Activated T-helper 1 cell treated with anti-CD3 and anti-CD28 coated beads, Interleukin-12 subunit alpha, Interleukin-12 subunit beta, Interleukin-2, Interleukin-4 antibody, amounts not matched to agents 30 ng/mL and 10 ng/mL and 1 ng/mL, durations not matched to agents 14 hours and 24 hours and 36 hours (primary cell): ENCODE results near the gene ABHD16B. TPM values are rescaled to one million over a fixed set of nuclear protein-coding genes. Genes with fewer than 3 reads are reported as not detected.
"Not testable (repeated sequence)": the region's sequence is repeated elsewhere in the genome, so short reads cannot be mapped to it uniquely, and the experiment has no call there.

ENCODE experiments used
- DNase-seq: peaks from one replicate; pipeline ENCODE4 v3.0.0; 2021; ENCODE audit warnings: low spot score
- H3K27ac Mint-ChIP-seq: one replicate; pipeline ENCODE4 v1.8.0; 2021; ENCODE audit warnings: mild to moderate bottlenecking, mixed read lengths
- H3K27me3 Mint-ChIP-seq: one replicate; pipeline ENCODE4 v1.8.0; 2022; ENCODE audit warnings: mild to moderate bottlenecking, moderate library complexity, mixed read lengths; ENCODE audit not compliant: insufficient read depth
- H3K36me3 Mint-ChIP-seq: one replicate; pipeline ENCODE4 v1.8.0; 2021; ENCODE audit warnings: low read depth, mixed read lengths
- H3K4me1 Mint-ChIP-seq: one replicate; pipeline ENCODE4 v1.8.0; 2021; ENCODE audit warnings: low read depth, mixed read lengths
- H3K4me3 Mint-ChIP-seq: one replicate; pipeline ENCODE4 v1.8.0; 2021; ENCODE audit warnings: mild to moderate bottlenecking, moderate library complexity, mixed read lengths
- H3K9me3 Mint-ChIP-seq: one replicate; pipeline ENCODE4 v1.8.0; 2021; ENCODE audit warnings: mixed read lengths
- intact Hi-C: fragments of 100-400 bp; cut with micrococcal nuclease; formaldehyde crosslinking; loops from one replicate; pipeline ENCODE4 v1.15.1; 2024
- total RNA-seq: library from RNA; stranded (reverse); gene quantifications from 2 replicates; pipeline ENCODE4 v1.2.3, GENCODE V29; 2022

ABHD16B gene
- total RNA-seq, 1 donor from 2014 or later = not detected

GRCh38 chr20:63840405-63840828 lies 20.9 kb upstream of the ABHD16B start:
- DNase-seq = no peak
- peak overlapping the region; percentile 13 for H3K27ac Mint-ChIP-seq
- H3K27me3 Mint-ChIP-seq = peaks cover 29% of the 10 kb centered on the region
- peaks cover 4% of the 10 kb centered on the region for H3K4me1 Mint-ChIP-seq
- intact Hi-C loops = no loop called here
- no peaks in the 10 kb centered on the region for H3K9me3 Mint-ChIP-seq
- H3K36me3 Mint-ChIP-seq = no peaks in the 10 kb centered on the region
- H3K4me3 Mint-ChIP-seq = no peak overlapping the region

GRCh38 chr20:63842258-63842657 lies 19.0 kb upstream of the ABHD16B start:
- H3K27me3 Mint-ChIP-seq = peaks cover 34% of the 10 kb centered on the region
- no peak overlapping the region for H3K4me3 Mint-ChIP-seq
- H3K27ac Mint-ChIP-seq = no peak overlapping the region
- DNase-seq = no peak
- no peaks in the 10 kb centered on the region for H3K9me3 Mint-ChIP-seq
- intact Hi-C loops = no loop called here
- H3K4me1 Mint-ChIP-seq = peaks cover 4% of the 10 kb centered on the region
- no peaks in the 10 kb centered on the region for H3K36me3 Mint-ChIP-seq

DNA sequence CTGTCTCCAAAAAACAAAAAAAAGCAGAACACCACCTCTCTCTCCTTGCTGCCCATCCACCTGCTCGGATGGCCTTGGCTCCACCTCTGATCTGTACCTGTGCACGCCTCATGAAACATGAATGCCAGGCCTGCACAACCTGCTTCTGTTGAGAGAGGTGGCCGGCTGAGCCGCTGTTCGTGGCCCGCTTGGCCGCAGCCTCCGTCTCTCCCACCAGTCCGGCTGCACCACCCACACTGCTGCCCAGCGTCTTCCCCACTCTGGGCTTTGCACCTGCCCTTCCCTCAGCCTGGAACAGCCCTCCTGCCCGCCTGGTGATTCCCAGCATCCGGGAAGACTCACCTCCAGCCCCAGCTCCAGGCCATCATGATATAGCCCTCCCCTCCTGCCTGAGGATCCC lies 18.1 kb upstream of the ABHD16B start:
- Mint-ChIP-seq H3K27ac (no peak overlapping the region), H3K4me1 (peaks cover 4% of the 10 kb centered on the region), H3K36me3 (no peaks in the 10 kb centered on the region), H3K9me3 (no peaks in the 10 kb centered on the region), H3K27me3 (peaks cover 31% of the 10 kb centered on the region), H3K4me3 (no peak overlapping the region)
- intact Hi-C loops = no loop called here
- DNase-seq = no peak

DNA sequence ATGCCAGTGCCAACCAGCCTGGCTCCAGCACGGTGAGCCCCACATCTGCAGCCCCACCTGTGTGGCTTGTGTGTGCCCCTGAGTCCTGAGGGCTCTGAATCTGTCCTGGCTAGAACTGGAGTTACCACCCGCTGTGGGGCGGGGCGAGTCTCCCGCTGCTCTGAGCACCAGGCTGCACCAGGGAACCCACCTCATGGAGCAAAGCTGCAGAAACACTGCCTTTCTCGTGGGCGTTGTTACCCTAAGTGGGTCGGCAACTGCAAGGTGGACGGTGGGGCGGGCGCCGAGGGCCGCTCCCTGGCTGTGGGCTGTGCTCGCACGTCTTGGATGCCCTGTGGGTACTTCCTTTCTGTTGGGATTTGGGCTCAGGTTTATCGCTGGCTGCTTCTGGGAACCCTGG lies 17.5 kb upstream of the ABHD16B start:
- no peaks in the 10 kb centered on the region for H3K9me3 Mint-ChIP-seq
- no peak overlapping the region for H3K27ac Mint-ChIP-seq
- peaks cover 31% of the 10 kb centered on the region for H3K27me3 Mint-ChIP-seq
- peaks cover 4% of the 10 kb centered on the region for H3K4me1 Mint-ChIP-seq
- no peak for DNase-seq
- H3K36me3 Mint-ChIP-seq = no peaks in the 10 kb centered on the region
- no peak overlapping the region for H3K4me3 Mint-ChIP-seq
- intact Hi-C loops = no loop called here

GRCh38 chr20:63844511-63844991 lies 16.7 kb upstream of the ABHD16B start:
- intact Hi-C loops = no loop called here
- Mint-ChIP-seq H3K4me3 (no peak overlapping the region), H3K4me1 (peaks cover 4% of the 10 kb centered on the region), H3K27ac (no peak overlapping the region), H3K36me3 (no peaks in the 10 kb centered on the region), H3K9me3 (no peaks in the 10 kb centered on the region), H3K27me3 (peaks cover 31% of the 10 kb centered on the region)
- no peak for DNase-seq

DNA sequence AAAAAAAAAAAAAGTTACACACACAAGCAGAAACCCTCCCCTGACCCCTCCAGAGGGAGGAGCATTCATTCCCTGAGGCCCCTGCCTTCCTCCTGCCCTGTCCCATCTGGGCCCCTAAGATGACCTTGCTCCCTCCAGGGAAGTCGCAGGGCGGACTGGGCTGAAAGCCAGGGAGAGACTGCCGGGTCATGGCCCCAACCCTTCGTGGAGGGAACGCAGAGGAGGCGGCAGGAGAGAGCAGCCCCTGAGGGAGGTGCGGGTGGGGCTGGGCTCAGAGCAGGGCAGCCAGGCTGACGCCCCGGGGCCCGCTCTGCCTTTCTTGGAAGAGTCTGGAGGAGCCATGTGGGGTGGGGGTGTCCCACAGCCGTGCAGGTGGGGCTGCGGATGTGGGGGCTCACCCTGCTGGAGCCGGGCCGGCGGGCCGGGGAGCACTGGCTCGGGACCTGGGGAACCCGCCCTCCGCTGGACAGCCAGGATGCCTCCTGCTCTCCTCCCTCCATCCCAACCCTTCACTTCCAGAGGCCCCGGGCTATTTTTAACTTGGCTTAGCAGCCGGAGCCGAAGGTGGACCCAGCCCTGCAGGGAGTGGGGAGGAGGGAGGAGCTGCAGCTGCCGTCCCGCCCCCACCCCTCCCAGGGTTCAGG lies 15.0 kb upstream of the ABHD16B start:
- no peak for DNase-seq
- Mint-ChIP-seq H3K27ac (no peak overlapping the region), H3K4me1 (peaks cover 13% of the 10 kb centered on the region), H3K9me3 (no peaks in the 10 kb centered on the region), H3K36me3 (no peaks in the 10 kb centered on the region), H3K4me3 (no peak overlapping the region), H3K27me3 (peaks cover 35% of the 10 kb centered on the region)
- intact Hi-C loops = no loop called here

DNA sequence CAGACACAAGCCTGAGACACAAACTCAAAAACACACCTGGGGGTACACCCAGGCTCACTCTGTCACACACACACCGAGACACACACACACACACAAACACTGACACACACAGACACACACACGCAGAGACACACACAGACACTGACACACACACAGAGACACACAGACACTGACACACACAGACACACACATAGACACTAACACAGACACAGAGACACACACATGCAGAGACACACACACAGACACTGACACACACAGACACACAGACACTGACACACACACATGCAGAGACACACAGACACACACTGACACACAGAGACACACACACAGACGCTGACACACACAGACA lies 14.4 kb upstream of the ABHD16B start:
- peaks cover 31% of the 10 kb centered on the region for H3K27me3 Mint-ChIP-seq
- H3K36me3 Mint-ChIP-seq = no peaks in the 10 kb centered on the region
- no peak for DNase-seq
- H3K4me1 Mint-ChIP-seq = peaks cover 14% of the 10 kb centered on the region
- intact Hi-C loops = no loop called here
- no peak overlapping the region for H3K4me3 Mint-ChIP-seq
- H3K27ac Mint-ChIP-seq = no peak overlapping the region
- H3K9me3 Mint-ChIP-seq = no peaks in the 10 kb centered on the region

- Mint-ChIP-seq H3K4me1 (peaks cover 10% of the 10 kb centered on the region), H3K4me3 (no peak overlapping the region), H3K27me3 (peaks cover 31% of the 10 kb centered on the region), H3K36me3 (no peaks in the 10 kb centered on the region), H3K27ac (no peak overlapping the region), H3K9me3 (no peaks in the 10 kb centered on the region)
- intact Hi-C loops = no loop called here
- DNase-seq = no peak
Measured at GRCh38 chr20:63847237-63848002, 13.9 kb upstream of the ABHD16B start.

- Mint-ChIP-seq H3K4me1 (peaks cover 10% of the 10 kb centered on the region), H3K9me3 (no peaks in the 10 kb centered on the region), H3K27ac (no peak overlapping the region), H3K4me3 (no peak overlapping the region), H3K36me3 (no peaks in the 10 kb centered on the region), H3K27me3 (peaks cover 29% of the 10 kb centered on the region)
- no peak for DNase-seq
- intact Hi-C loops = no loop called here
Measured at GRCh38 chr20:63848003-63848911, 13.0 kb upstream of the ABHD16B start.

DNA sequence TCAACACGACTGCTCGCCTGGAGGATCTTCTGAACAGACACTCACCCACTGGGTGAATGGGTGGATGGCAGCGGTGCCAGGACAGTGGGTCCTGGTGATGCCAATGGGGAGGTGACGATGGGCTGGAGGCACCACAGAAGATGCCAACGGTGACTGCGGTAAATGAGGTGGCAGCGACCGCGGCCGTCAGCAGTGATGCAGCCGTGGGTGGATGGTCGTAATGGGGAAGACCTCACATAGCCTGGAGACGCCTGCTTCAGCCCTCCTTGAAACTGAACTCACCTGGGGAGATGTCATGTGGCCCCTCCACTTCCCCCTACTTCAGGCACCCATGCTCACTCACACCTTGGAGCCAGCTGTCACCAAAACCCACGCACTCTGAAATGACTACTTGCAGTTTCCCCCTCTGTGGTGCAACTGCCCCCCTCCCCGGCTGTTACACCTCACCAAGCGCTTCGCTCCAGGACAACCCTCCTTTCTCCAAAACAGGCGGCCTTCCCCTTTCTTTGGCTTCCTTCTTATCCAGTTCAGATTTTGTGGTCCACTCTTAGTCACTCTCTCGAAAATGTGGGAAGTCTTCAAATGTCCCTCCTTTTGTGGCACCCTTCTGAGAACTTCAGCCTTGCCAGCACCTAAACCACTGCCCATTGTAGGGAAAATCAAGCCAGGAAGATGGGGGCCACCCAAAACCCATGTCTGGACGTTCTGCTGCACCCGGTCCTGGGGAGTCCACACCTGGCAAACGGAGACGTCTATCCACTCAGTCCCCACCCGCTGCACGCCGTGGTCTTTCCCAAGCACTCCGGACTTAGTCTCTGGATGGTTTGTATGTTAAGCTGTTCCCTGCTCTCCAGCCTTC lies 10.4 kb upstream of the ABHD16B start:
- intact Hi-C loops = loop anchor here (2.0 kb wide), 1 partner anchor 14 kb away; the partner anchor contains the start of gene TPD52L2
- H3K4me3 Mint-ChIP-seq = no peak overlapping the region
- no peaks in the 10 kb centered on the region for H3K36me3 Mint-ChIP-seq
- peaks cover 14% of the 10 kb centered on the region for H3K27me3 Mint-ChIP-seq
- peaks cover 10% of the 10 kb centered on the region for H3K4me1 Mint-ChIP-seq
- no peak for DNase-seq
- H3K27ac Mint-ChIP-seq = no peak overlapping the region
- H3K9me3 Mint-ChIP-seq = no peaks in the 10 kb centered on the region

GRCh38 chr20:63851548-63851943 lies 9.8 kb upstream of the ABHD16B start:
- Mint-ChIP-seq H3K27me3 (peaks cover 12% of the 10 kb centered on the region), H3K4me1 (peaks cover 10% of the 10 kb centered on the region)
- H3K27ac Mint-ChIP-seq, H3K4me3 Mint-ChIP-seq, H3K9me3 Mint-ChIP-seq, DNase-seq, H3K36me3 Mint-ChIP-seq: not testable (repeated sequence)
- intact Hi-C loops = loop anchor here (2.0 kb wide), 1 partner anchor 13 kb away; the partner anchor contains the start of gene TPD52L2

GRCh38 chr20:63853733-63854068 lies 7.6 kb upstream of the ABHD16B start:
- intact Hi-C loops, H3K36me3 Mint-ChIP-seq, DNase-seq, H3K27ac Mint-ChIP-seq, H3K9me3 Mint-ChIP-seq, H3K4me3 Mint-ChIP-seq: not testable (repeated sequence)
- Mint-ChIP-seq H3K4me1 (peaks cover 10% of the 10 kb centered on the region), H3K27me3 (peaks cover 12% of the 10 kb centered on the region)
